Small intestine (tissue), 7 donors: ENCODE data around the gene SH3GL2. TPM values are rescaled to one million over a fixed set of nuclear protein-coding genes. Genes with fewer than 3 reads are reported as not detected.

Source experiments
- DNase-seq, 2 donors: peaks; one replicate each; pipeline versions ENCODE4 v3.0.0 to v3.0.0-alpha.2; 2013
- FAIRE-seq: peaks from 2 replicates; lab custom pipeline; 2012; peaks lifted over from hg19 to GRCh38; lab: Jason Lieb, UNC
- H3K27ac ChIP-seq, 3 donors: one replicate each; pipeline ENCODE4 v1.5.1; 2013; ENCODE audit warnings: low read length in 2 of 3, mild to moderate bottlenecking in 2 of 3, control low read depth in 1 of 3, inconsistent platforms in 1 of 3, low read depth in 1 of 3, moderate library complexity in 1 of 3
- H3K27me3 ChIP-seq, 3 donors: one replicate each; pipeline ENCODE4 v1.6.1; 2013; ENCODE audit warnings: low read length in 3 of 3, inconsistent platforms in 1 of 3; ENCODE audit not compliant: control insufficient read depth in 3 of 3, insufficient read depth in 3 of 3
- H3K36me3 ChIP-seq, 3 donors: one replicate each; pipeline ENCODE4 v1.6.1; 2013; ENCODE audit warnings: low read length in 3 of 3, inconsistent platforms in 1 of 3, low read depth in 1 of 3, mild to moderate bottlenecking in 1 of 3, moderate library complexity in 1 of 3; ENCODE audit not compliant: control insufficient read depth in 3 of 3, insufficient read depth in 2 of 3
- H3K4me1 ChIP-seq, 3 donors: one replicate each; pipeline ENCODE4 v1.6.1; 2013; ENCODE audit warnings: low read length in 2 of 3, inconsistent platforms in 1 of 3, low read depth in 1 of 3, mild to moderate bottlenecking in 1 of 3, moderate library complexity in 1 of 3; ENCODE audit not compliant: control insufficient read depth in 3 of 3, insufficient read depth in 2 of 3
- H3K4me3 ChIP-seq, 3 donors: one replicate each; pipeline ENCODE4 v1.5.1; 2013; ENCODE audit warnings: low read length in 3 of 3, control low read depth in 1 of 3, inconsistent platforms in 1 of 3, low read depth in 1 of 3, mild to moderate bottlenecking in 1 of 3, moderate library complexity in 1 of 3
- H3K9me3 ChIP-seq, 2 donors: one replicate each; pipeline ENCODE4 v1.6.1; 2013; ENCODE audit warnings: low read depth in 1 of 2, low read length in 1 of 2; ENCODE audit not compliant: control insufficient read depth in 2 of 2, insufficient read depth in 1 of 2
- WGBS, 3 donors: extraction: QIAGEN DNeasy Blood & Tissue Kit; methylation state at CpG; one replicate each; pipeline ENCODE4 v1.1.7; 2013; 5-methylcytosine and 5-hydroxymethylcytosine counted together
- polyA plus RNA-seq, 4 donors: library from polyadenylated mRNA; stranded (reverse) in 3 of 4; unstranded in 1 of 4; fragments of 200-250 nt in 3 of 4; fragments of 120-200 nt in 1 of 4; gene quantifications; one replicate each; pipeline versions ENCODE4 v1.2.1 to v1.2.3, GENCODE V29; 2013
- donor health status: healthy with polysubstance abuse.
- donor health status: control.
- donor health status: control.
- donor health status: Bipolar disorder and iron deficiency.
- donor health status: healthy.

The SH3GL2 gene
- polyA plus RNA-seq, 4 donors: 0.70 to 3.3 TPM; not detected in 2

GRCh38 chr9:17614250-17614649 lies 35.4 kb downstream of the SH3GL2 start:
- H3K27me3 ChIP-seq: peaks cover 0 to under 1% (median 0%) of the 10 kb centered on the region in 3 donors
- H3K27ac ChIP-seq: no peak overlapping the region
- no peaks in the 10 kb centered on the region for H3K4me1 ChIP-seq
- FAIRE-seq (no peak), DNase-seq (no peak)
- H3K9me3 ChIP-seq: no peaks in the 10 kb centered on the region
- no peak overlapping the region for H3K4me3 ChIP-seq
- whole genome bisulfite sequencing, 3 donors: 78 to 85% (median 85%) methylated on average over 1 of the region's 1 CpG
- H3K36me3 ChIP-seq: no peaks in the 10 kb centered on the region

- 51 to 57% (median 55%) methylated on average over 4 of the region's 4 CpGs for WGBS, 3 donors
- H3K9me3 ChIP-seq: no peaks in the 10 kb centered on the region
- no peaks in the 10 kb centered on the region for H3K27me3 ChIP-seq
- no peak for FAIRE-seq
- no peaks in the 10 kb centered on the region for H3K36me3 ChIP-seq
- H3K4me1 ChIP-seq: no peaks in the 10 kb centered on the region
- no peak overlapping the region for H3K4me3 ChIP-seq
- no peak for DNase-seq
- no peak overlapping the region for H3K27ac ChIP-seq
Observed at GRCh38 chr9:17614903-17615302, 36.0 kb downstream of the SH3GL2 start.

- no peaks in the 10 kb centered on the region for H3K9me3 ChIP-seq
- no peaks in the 10 kb centered on the region for H3K36me3 ChIP-seq
- no peak for DNase-seq
- no peaks in the 10 kb centered on the region for H3K4me1 ChIP-seq
- WGBS, 3 donors: 84 to 88% (median 85%) methylated on average over 4 of the region's 4 CpGs
- no peak overlapping the region for H3K4me3 ChIP-seq
- H3K27me3 ChIP-seq: no peaks in the 10 kb centered on the region
- H3K27ac ChIP-seq: no peak overlapping the region
- no peak for FAIRE-seq
Observed at GRCh38 chr9:17622141-17622540, 43.3 kb downstream of the SH3GL2 start.

- WGBS, 3 donors: 67 to 78% (median 77%) methylated on average over 5 to 6 of the region's 6 CpGs
- Histone ChIP-seq H3K27me3 (no peaks in the 10 kb centered on the region), H3K4me1 (no peaks in the 10 kb centered on the region), H3K27ac (no peak overlapping the region), H3K36me3 (no peaks in the 10 kb centered on the region), H3K4me3 (no peak overlapping the region), H3K9me3 (no peaks in the 10 kb centered on the region)
- no peak for DNase-seq
- no peak for FAIRE-seq
Observed at GRCh38 chr9:17622749-17623148, 43.9 kb downstream of the SH3GL2 start.

GRCh38 chr9:17623965-17624364 lies 45.1 kb downstream of the SH3GL2 start:
- no peak overlapping the region for H3K4me3 ChIP-seq
- no peaks in the 10 kb centered on the region for H3K9me3 ChIP-seq
- no peaks in the 10 kb centered on the region for H3K27me3 ChIP-seq
- WGBS, 3 donors: 77 to 84% (median 82%) methylated on average over 6 of the region's 6 CpGs
- no peaks in the 10 kb centered on the region for H3K4me1 ChIP-seq
- no peak overlapping the region for H3K27ac ChIP-seq
- no peaks in the 10 kb centered on the region for H3K36me3 ChIP-seq
- no peak for DNase-seq
- no peak for FAIRE-seq

GRCh38 chr9:17624571-17624970 lies 45.7 kb downstream of the SH3GL2 start:
- no peaks in the 10 kb centered on the region for H3K4me1 ChIP-seq
- DNase-seq (no peak), FAIRE-seq (no peak)
- H3K4me3 ChIP-seq: no peak overlapping the region
- no peaks in the 10 kb centered on the region for H3K27me3 ChIP-seq
- no peaks in the 10 kb centered on the region for H3K36me3 ChIP-seq
- H3K27ac ChIP-seq: no peak overlapping the region
- H3K9me3 ChIP-seq: no peaks in the 10 kb centered on the region

- 67 to 79% (median 67%) methylated on average over 6 of the region's 6 CpGs for WGBS, 3 donors
- no peaks in the 10 kb centered on the region for H3K36me3 ChIP-seq
- H3K27ac ChIP-seq: no peak overlapping the region
- DNase-seq (no peak), FAIRE-seq (no peak)
- no peaks in the 10 kb centered on the region for H3K9me3 ChIP-seq
- no peaks in the 10 kb centered on the region for H3K4me1 ChIP-seq
- no peaks in the 10 kb centered on the region for H3K27me3 ChIP-seq
- H3K4me3 ChIP-seq: no peak overlapping the region
Observed at GRCh38 chr9:17625644-17626388, 47.0 kb downstream of the SH3GL2 start.

GRCh38 chr9:17627641-17628040 lies 48.8 kb downstream of the SH3GL2 start:
- FAIRE-seq (no peak), DNase-seq (no peak)
- no peaks in the 10 kb centered on the region for H3K9me3 ChIP-seq
- H3K4me3 ChIP-seq: no peak overlapping the region
- H3K27me3 ChIP-seq: no peaks in the 10 kb centered on the region
- no peaks in the 10 kb centered on the region for H3K4me1 ChIP-seq
- H3K27ac ChIP-seq: no peak overlapping the region
- H3K36me3 ChIP-seq: no peaks in the 10 kb centered on the region
- 48 to 56% (median 53%) methylated on average over 3 of the region's 3 CpGs for WGBS, 3 donors

GRCh38 chr9:17628624-17629023 lies 49.8 kb downstream of the SH3GL2 start:
- no peak for FAIRE-seq
- Histone ChIP-seq H3K4me3 (no peak overlapping the region), H3K36me3 (no peaks in the 10 kb centered on the region), H3K27ac (no peak overlapping the region), H3K4me1 (no peaks in the 10 kb centered on the region), H3K9me3 (no peaks in the 10 kb centered on the region), H3K27me3 (no peaks in the 10 kb centered on the region)
- no peak for DNase-seq
- WGBS, 3 donors: 92 to 95% (median 93%) methylated on average over 2 of the region's 2 CpGs
